PC-3 (cell line): ENCODE results near the gene TCF12. TPM values are rescaled to one million over a fixed set of nuclear protein-coding genes. Genes with fewer than 3 reads are reported as not detected.

ENCODE experiments used
- ATAC-seq: fragments of 200-7000 bp; cut with Tn5 transposase; 2 replicates; pipeline ENCODE4 v1.9.1; 2020; ENCODE audit warnings: mild to moderate bottlenecking, moderate library complexity
- Bru-seq: library from RNA; stranded (reverse); fragments of 400-500 nt; gene quantifications from one replicate; lab custom pipeline; 2021; lab: Mats Ljungman, UMichigan
- BruChase-seq, 2 experiments: library from RNA; stranded (reverse); fragments of 400-500 nt; gene quantifications; one replicate each; lab custom pipeline; 2021; lab: Mats Ljungman, UMichigan
- BruUV-seq: library from RNA; stranded (reverse); fragments of 400-500 nt; replicated peaks from 2 replicates; lab custom pipeline; 2021; lab: Mats Ljungman, UMichigan
- CTCF ChIA-PET: fragments of 300-600 bp; sonication (Branson Sonifier 250); formaldehyde crosslinking; loops from one replicate; lab custom pipeline; 2022; ENCODE audit warnings: antibody characterized with exemption; lab: Charles Lee
- POLR2A ChIA-PET: fragments of 300-600 bp; sonication (Branson Sonifier 250); formaldehyde crosslinking; loops from one replicate; lab custom pipeline; 2022; ENCODE audit warnings: antibody characterized with exemption; ENCODE audit not compliant: unreplicated experiment; lab: Charles Lee
- DNase-seq: peaks from one replicate; pipeline ENCODE4 v3.0.0-alpha.2; 2015
- H2AFZ ChIP-seq: fragments of 300-600 bp; sonication (generic); 2 replicates; pipeline ENCODE4 v1.6.0; 2016; ENCODE audit warnings: antibody characterized with exemption, low read length
- H3F3A ChIP-seq: fragments of 300-600 bp; sonication (generic); one replicate; pipeline ENCODE4 v1.6.0; 2017; ENCODE audit warnings: antibody characterized with exemption, low read length, control low read depth, mild to moderate bottlenecking; ENCODE audit not compliant: unreplicated experiment
- H3K27ac ChIP-seq: fragments of 300-600 bp; sonication (generic); 2 replicates; pipeline ENCODE4 v1.5.1; 2016; ENCODE audit warnings: mild to moderate bottlenecking, low read length
- H3K27me3 ChIP-seq: fragments of 300-600 bp; sonication (generic); 2 replicates; pipeline ENCODE4 v1.6.1; 2016; ENCODE audit warnings: low read length, mixed read lengths
- H3K36me3 ChIP-seq: fragments of 300-600 bp; sonication (generic); 2 replicates; pipeline ENCODE4 v1.6.1; 2016; ENCODE audit warnings: low read depth, mixed run types, low read length, mixed read lengths
- H3K4me1 ChIP-seq: fragments of 300-600 bp; sonication (generic); 2 replicates; pipeline ENCODE4 v1.5.1; 2016; ENCODE audit warnings: low read length; ENCODE audit not compliant: insufficient read depth
- H3K4me2 ChIP-seq: fragments of 300-600 bp; sonication (generic); 2 replicates; pipeline ENCODE4 v1.6.0; 2016; ENCODE audit warnings: low read length
- H3K4me3 ChIP-seq: fragments of 300-600 bp; sonication (generic); 2 replicates; pipeline ENCODE4 v1.5.1; 2016; ENCODE audit warnings: mild to moderate bottlenecking, low read length, mixed read lengths
- H3K79me2 ChIP-seq: fragments of 300-600 bp; sonication (generic); 2 replicates; pipeline ENCODE4 v1.6.1; 2017; ENCODE audit warnings: low read length, mixed read lengths
- H3K9ac ChIP-seq: fragments of 300-600 bp; sonication (generic); 2 replicates; pipeline ENCODE4 v1.6.0; 2016; ENCODE audit warnings: mild to moderate bottlenecking, low read length
- H3K9me2 ChIP-seq: fragments of 300-600 bp; sonication (generic); replicated peaks from 2 replicates; pipeline ENCODE4 v1.6.1; 2016; ENCODE audit warnings: mixed run types, low read length, mixed read lengths
- H3K9me3 ChIP-seq: fragments of 300-600 bp; sonication (generic); 2 replicates; pipeline ENCODE4 v1.6.1; 2016; ENCODE audit warnings: low read length, mixed read lengths
- H4K20me1 ChIP-seq: fragments of 300-600 bp; sonication (generic); 2 replicates; pipeline ENCODE4 v1.6.1; 2016; ENCODE audit warnings: low read length, mixed read lengths
- CTCF ChIP-seq: fragments of 300-600 bp; sonication (generic); conservative IDR thresholded peaks from 2 replicates; pipeline ENCODE4 v1.5.1; 2017; ENCODE audit warnings: antibody characterized with exemption, low read depth, mild to moderate bottlenecking, low read length
- EZH2 ChIP-seq: fragments of 300-600 bp; sonication (generic); IDR thresholded peaks from one replicate; pipeline ENCODE4 v1.6.1; 2017; ENCODE audit warnings: antibody characterized with exemption, mild to moderate bottlenecking, low read length; ENCODE audit not compliant: unreplicated experiment
- EZH2phosphoT487 ChIP-seq: fragments of 300-600 bp; sonication (generic); IDR thresholded peaks from 2 replicates; pipeline ENCODE4 v1.6.1; 2018; ENCODE audit warnings: mild to moderate bottlenecking, antibody characterized with exemption, low read length, borderline replicate concordance
- intact Hi-C: fragments of 100-400 bp; cut with micrococcal nuclease; formaldehyde crosslinking; loops from 2 replicates; pipeline ENCODE4 v1.9.0; 2023
- long read RNA-seq: library from polyadenylated mRNA; unstranded; transcript quantifications from one replicate; pipeline ENCODE4 v2.0.0, GENCODE V29; 2021; ENCODE audit not compliant: unreplicated experiment
- total RNA-seq: library from RNA; depleted of rRNA; stranded (reverse); fragments of >200 nt; gene quantifications from 2 replicates; pipeline ENCODE4 v1.2.3, GENCODE V29; 2014; rRNA removed

The TCF12 gene
- 78.3 and 103 TPM in 2 replicates for total RNA-seq
- Bru-seq, nascent RNA: percentile 83 among the genes with signal in this experiment
- BruChase-seq, experiment 1, labeled RNA remaining after a 6-hour chase: percentile 68 among the genes with signal in this experiment
- percentile 75 among the genes with signal in this experiment for BruChase-seq, experiment 2, labeled RNA remaining after a 2-hour chase
- long read RNA-seq, full-length matches to known transcripts: 53 of 109 reads
- long read RNA-seq, partial matches to known transcripts: 24 of 109 reads
- long read RNA-seq, other reads (novel, unspliced or antisense): 32 of 109 reads

- H3K9me2 ChIP-seq: no peaks in the 10 kb centered on the region
- peaks cover 38% of the 10 kb centered on the region for H3K79me2 ChIP-seq
- no peaks in the 10 kb centered on the region for H3K27me3 ChIP-seq
- no peaks in the 10 kb centered on the region for H4K20me1 ChIP-seq
- TSS peak; percentile 68 for BruUV-seq
- intact Hi-C loops: loop anchor here (1.0 to 10.0 kb wide), 4 partner anchors 31 to 294 kb away; partner anchors contain the start of gene ZNF280D
- H3K4me3 ChIP-seq: peak within 1 kb of the TSS; percentile 90
- ATAC-seq: peak; percentile 85
- peak within 1 kb of the TSS; percentile 80 for H3K4me2 ChIP-seq
- ChIA-PET CTCF (interaction anchor here (0.7 kb wide), 1 partner anchor 60 kb away, joined by 3 read pairs; no protein-coding TSS in a partner anchor), POLR2A (interaction anchor here (0.6 to 0.7 kb wide), 2 partner anchors 30 to 297 kb away, joined by 3 to 4 read pairs; no protein-coding TSS in a partner anchor)
- H3K4me1 ChIP-seq: peaks cover 21% of the 10 kb centered on the region
- 0 out of 2 replicates have a peak, but pooled peaks cover 4% of the 10 kb centered on the region for H3K36me3 ChIP-seq
- peak; percentile 83 for DNase-seq
- peak within 1 kb of the TSS; percentile 95 for H3K9ac ChIP-seq
- peak within 1 kb of the TSS; percentile 91 for H2AFZ ChIP-seq
- peak within 1 kb of the TSS; percentile 26 for H3K27ac ChIP-seq
- H3F3A ChIP-seq: no peaks in the 10 kb centered on the region
- no peak for TF ChIP-seq EZH2phosphoT487
- TF ChIP-seq CTCF: peak; percentile 44; the same call in 1 of the 2 replicates
- TF ChIP-seq EZH2: no peak
- no peaks in the 10 kb centered on the region for H3K9me3 ChIP-seq
Measured at GRCh38 chr15:56918046-56918938, at the start of gene TCF12. Gene TCF12 (plus strand): TSS chr15:56918644. CDS start chr15:56919914, 1,270 bp downstream.

GRCh38 chr15:56869573-56869972 lies 48.9 kb upstream of the TCF12 start:
- no peaks in the 10 kb centered on the region for H3K79me2 ChIP-seq
- no TSS peak for BruUV-seq
- no peak overlapping the region for H3K4me2 ChIP-seq
- no peak for ATAC-seq
- H2AFZ ChIP-seq: no peak overlapping the region
- peaks cover 9% of the 10 kb centered on the region for H3K4me1 ChIP-seq
- H3K27me3 ChIP-seq: no peaks in the 10 kb centered on the region
- ChIA-PET CTCF (interaction anchor here (0.6 to 0.7 kb wide), 2 partner anchors 129 to 152 kb away, joined by 3 to 4 read pairs; no protein-coding TSS in a partner anchor), POLR2A (interaction anchor here (0.6 kb wide), 1 partner anchor 100 kb away, joined by 3 read pairs; no protein-coding TSS in a partner anchor)
- H3K9me2 ChIP-seq: no peaks in the 10 kb centered on the region
- no peaks in the 10 kb centered on the region for H3K9me3 ChIP-seq
- H4K20me1 ChIP-seq: no peaks in the 10 kb centered on the region
- no peak for DNase-seq
- no peak overlapping the region for H3K27ac ChIP-seq
- H3F3A ChIP-seq: no peaks in the 10 kb centered on the region
- no peak overlapping the region for H3K4me3 ChIP-seq
- TF ChIP-seq CTCF: peak; percentile 47; the same call in 1 of the 2 replicates
- no peak for TF ChIP-seq EZH2
- H3K9ac ChIP-seq: no peak overlapping the region
- intact Hi-C loops: no loop called here
- no peaks in the 10 kb centered on the region for H3K36me3 ChIP-seq
